Activated CD4-positive, CD25-positive, alpha-beta regulatory T cell treated with anti-CD3 and anti-CD28 coated beads, Interleukin-2, amount 50 U/mL, for 16 hours (primary cell): Measurements from ENCODE around the gene MEIOSIN.

ENCODE experiments used
- DNase-seq: peaks from one replicate; pipeline ENCODE4 v3.0.0-alpha.2; 2020; ENCODE audit warnings: low read depth, low spot score

Gene MEIOSIN

GRCh38 chr19:45765702-45766295, 32.6 kb downstream of the MEIOSIN start:
- no peak for DNase-seq

GRCh38 chr19:45766296-45766868, 33.1 kb downstream of the MEIOSIN start:
- no peak for DNase-seq

GRCh38 chr19:45766869-45767346, 33.7 kb downstream of the MEIOSIN start:
- DNase-seq: no peak

- DNase-seq: no peak
Measured at GRCh38 chr19:45767410-45767880, 34.2 kb downstream of the MEIOSIN start.

GRCh38 chr19:45767881-45768654, 34.8 kb downstream of the MEIOSIN start:
- no peak for DNase-seq

- no peak for DNase-seq
Measured at GRCh38 chr19:45768655-45768983, 35.4 kb downstream of the MEIOSIN start.

GRCh38 chr19:45768984-45769782, 35.9 kb downstream of the MEIOSIN start, which contains the start of gene SIX5:
Gene SIX5 (minus strand): TSS chr19:45769252. CDS start chr19:45768844, 408 bp downstream.
- peak; percentile 84 for DNase-seq

- DNase-seq: no peak
Measured at GRCh38 chr19:45769821-45770191, 36.6 kb downstream of the MEIOSIN start.

GRCh38 chr19:45770192-45771101, 37.2 kb downstream of the MEIOSIN start:
- peak; percentile 82 for DNase-seq

GRCh38 chr19:45771311-45771933, 38.2 kb downstream of the MEIOSIN start:
- no peak for DNase-seq

- no peak for DNase-seq
Measured at GRCh38 chr19:45772130-45772840, 39.0 kb downstream of the MEIOSIN start.

GRCh38 chr19:45772912-45773311, 39.7 kb downstream of the MEIOSIN start:
- no peak for DNase-seq

GRCh38 chr19:45773384-45773783, 40.1 kb downstream of the MEIOSIN start:
- no peak for DNase-seq

GRCh38 chr19:45774765-45775164, 41.5 kb downstream of the MEIOSIN start:
- no peak for DNase-seq

- DNase-seq: no peak
Measured at GRCh38 chr19:45777395-45777961, 44.2 kb downstream of the MEIOSIN start.

- DNase-seq: no peak
Measured at GRCh38 chr19:45778010-45778661, 44.9 kb downstream of the MEIOSIN start.

GRCh38 chr19:45779231-45780145, 46.2 kb downstream of the MEIOSIN start:
- DNase-seq: peak; percentile 66

GRCh38 chr19:45780146-45780447, 46.9 kb downstream of the MEIOSIN start:
- no peak for DNase-seq
